ENCODE data around the gene MROH9. TPM values are rescaled to one million over a fixed set of nuclear protein-coding genes. Genes with fewer than 3 reads are reported as not detected.

MROH9 gene
- total and polyA plus RNA-seq, 7 donors: not detected

GRCh38 chr1:170986901-170987300 lies 51.6 kb downstream of the MROH9 start:
- WGBS, 2 donors: 82 to 87% methylated on average over 3 of the region's 3 CpGs
- no peaks in the 10 kb centered on the region for H3K9me3 ChIP-seq
- no peak for TF ChIP-seq EP300 (IDR thresholded peaks at IDR 0.05)
- no peak for TF ChIP-seq POLR2AphosphoS5 (IDR thresholded peaks at IDR 0.05)
- TF ChIP-seq POLR2A (IDR thresholded peaks at IDR 0.05): no peak
- TF ChIP-seq CTCF (IDR thresholded peaks at IDR 0.05): no peak
- no peak for DNase-seq
- intact Hi-C loops (cut with DNase I): no loop called here
- H3K27ac ChIP-seq: no peak overlapping the region
- H3K4me3 ChIP-seq: no peak overlapping the region
- no peaks in the 10 kb centered on the region for H3K27me3 ChIP-seq
- no peaks in the 10 kb centered on the region for H3K4me1 ChIP-seq
- no peaks in the 10 kb centered on the region for H3K36me3 ChIP-seq

GRCh38 chr1:170987424-170987823 lies 52.1 kb downstream of the MROH9 start:
- TF ChIP-seq POLR2A (IDR thresholded peaks at IDR 0.05) (no peak), CTCF (IDR thresholded peaks at IDR 0.05) (no peak), EP300 (IDR thresholded peaks at IDR 0.05) (no peak), POLR2AphosphoS5 (IDR thresholded peaks at IDR 0.05) (no peak)
- 86 to 89% methylated on average over 5 of the region's 5 CpGs for WGBS, 2 donors
- intact Hi-C loops (cut with DNase I): no loop called here
- Histone ChIP-seq H3K4me3 (no peak overlapping the region), H3K4me1 (no peaks in the 10 kb centered on the region), H3K36me3 (no peaks in the 10 kb centered on the region), H3K27ac (no peak overlapping the region), H3K9me3 (no peaks in the 10 kb centered on the region), H3K27me3 (no peaks in the 10 kb centered on the region)
- no peak for DNase-seq

- no peak overlapping the region for H3K4me3 ChIP-seq
- H3K27me3 ChIP-seq: no peaks in the 10 kb centered on the region
- H3K27ac ChIP-seq: no peak overlapping the region
- no peak for DNase-seq
- no peak for TF ChIP-seq POLR2A (IDR thresholded peaks at IDR 0.05)
- no peak for TF ChIP-seq EP300 (IDR thresholded peaks at IDR 0.05)
- TF ChIP-seq POLR2AphosphoS5 (IDR thresholded peaks at IDR 0.05): no peak
- no peak for TF ChIP-seq CTCF (IDR thresholded peaks at IDR 0.05)
- intact Hi-C loops (cut with DNase I): no loop called here
- no peaks in the 10 kb centered on the region for H3K36me3 ChIP-seq
- H3K9me3 ChIP-seq: no peaks in the 10 kb centered on the region
- H3K4me1 ChIP-seq: no peaks in the 10 kb centered on the region
These were observed 57.8 kb downstream of the MROH9 start for GRCh38 chr1:170993151-170993550.

GRCh38 chr1:170993717-170994116 lies 58.4 kb downstream of the MROH9 start:
- Histone ChIP-seq H3K4me1 (no peaks in the 10 kb centered on the region), H3K27me3 (no peaks in the 10 kb centered on the region), H3K27ac (no peak overlapping the region), H3K4me3 (no peak overlapping the region), H3K36me3 (no peaks in the 10 kb centered on the region), H3K9me3 (no peaks in the 10 kb centered on the region)
- TF ChIP-seq CTCF (IDR thresholded peaks at IDR 0.05) (no peak), EP300 (IDR thresholded peaks at IDR 0.05) (no peak), POLR2A (IDR thresholded peaks at IDR 0.05) (no peak), POLR2AphosphoS5 (IDR thresholded peaks at IDR 0.05) (no peak)
- DNase-seq: no peak
- intact Hi-C loops (cut with DNase I): no loop called here
- 97% methylated on average over 1 of the region's 1 CpG for WGBS, 2 donors

- 70 to 73% methylated on average over 4 of the region's 4 CpGs for WGBS, 2 donors
These were observed 79.5 kb downstream of the MROH9 start for GRCh38 chr1:171014880-171015279.

More at GRCh38 chr1:171014880-171015279, 79.5 kb downstream of the MROH9 start:
- intact Hi-C loops (cut with DNase I): no loop called here
- Histone ChIP-seq H3K27ac (no peak overlapping the region), H3K9me3 (no peaks in the 10 kb centered on the region), H3K36me3 (no peaks in the 10 kb centered on the region), H3K4me3 (no peak overlapping the region), H3K4me1 (no peaks in the 10 kb centered on the region), H3K27me3 (no peaks in the 10 kb centered on the region)
- no peak for DNase-seq
- TF ChIP-seq POLR2AphosphoS5 (IDR thresholded peaks at IDR 0.05) (no peak), CTCF (IDR thresholded peaks at IDR 0.05) (no peak), POLR2A (IDR thresholded peaks at IDR 0.05) (no peak), EP300 (IDR thresholded peaks at IDR 0.05) (no peak)

Measured in sigmoid colon (tissue), 7 donors.